ENCODE data around the gene ZSCAN5B. TPM values are rescaled to one million over a fixed set of nuclear protein-coding genes. Genes with fewer than 3 reads are reported as not detected.
A peak's percentile ranks its signal among the peaks of the same experiment; 100 is the strongest.

Gene ZSCAN5B
- total RNA-seq, 1 experiment from 2014 or later: not detected

- TF ChIP-seq AFF4 (CRISPR knock-in tag; IDR thresholded peaks at IDR 0.05; ENCODE audit: borderline replicate concordance) (no peak), ZNF396 (CRISPR knock-in tag; IDR thresholded peaks at IDR 0.05; ENCODE audit: borderline replicate concordance) (no peak)
Measured at GRCh38 chr19:56142897-56143434, 54.6 kb downstream of the ZSCAN5B start (continued).

- ChIA-PET POLR2A (interaction anchor here (0.6 to 1.1 kb wide), 2 partner anchors 21 to 33 kb away, joined by 4 to 5 read pairs; partner anchors contain the start of genes GALP and ZNF787), CTCF (interaction anchor here (0.5 to 2.9 kb wide), 6 partner anchors 10 to 167 kb away, joined by 3 to 19 read pairs (median 8); no protein-coding TSS in a partner anchor)
- no peak for ATAC-seq
Measured at GRCh38 chr19:56142087-56142787, 55.3 kb downstream of the ZSCAN5B start.

GRCh38 chr19:56141417-56141993 is 56.1 kb downstream of the ZSCAN5B start:
- no peak for TF ChIP-seq HMGA2 (CRISPR knock-in tag; IDR thresholded peaks at IDR 0.05)
- TF ChIP-seq AFF4 (CRISPR knock-in tag; IDR thresholded peaks at IDR 0.05; ENCODE audit: borderline replicate concordance): no peak
- no peak for TF ChIP-seq ZNF219 (CRISPR knock-in tag; IDR thresholded peaks at IDR 0.05; ENCODE audit: borderline replicate concordance)
- TF ChIP-seq ZNF138 (CRISPR knock-in tag; conservative IDR thresholded peaks at IDR 0.05): no peak
- TF ChIP-seq NR3C1 (CRISPR knock-in tag; conservative IDR thresholded peaks at IDR 0.05; ENCODE audit: low read depth): no peak
- TF ChIP-seq CREB1 (CRISPR knock-in tag; IDR thresholded peaks at IDR 0.05): no peak
- no peak for TF ChIP-seq ZNF425 (CRISPR knock-in tag; conservative IDR thresholded peaks at IDR 0.05)
- no peak for TF ChIP-seq ZNF281 (CRISPR knock-in tag; IDR thresholded peaks at IDR 0.05)
- DNase-seq (ENCODE audit: low spot score) (no peak), ATAC-seq (peak; percentile 0; the same call in 1 of the 2 replicates)
- Mint-ChIP-seq H3K27me3 (ENCODE audit: low read depth) (peaks cover 3% of the 10 kb centered on the region; the same call in 1 of the 2 replicates), H3K27ac (no peak overlapping the region), H3K4me3 (peak overlapping the region; percentile 79), H3K36me3 (no peaks in the 10 kb centered on the region), H3K4me1 (peaks cover 31% of the 10 kb centered on the region), H3K9me3 (no peaks in the 10 kb centered on the region)
- CTCF ChIA-PET: interaction anchor here (0.5 to 2.9 kb wide), 17 partner anchors 10 to 537 kb away, joined by 3 to 19 read pairs (median 5); no protein-coding TSS in a partner anchor
- POLR2A ChIA-PET: interaction anchor here (1.1 kb wide), 1 partner anchor 21 kb away, joined by 5 read pairs; the partner anchor contains the start of gene ZNF787

More at GRCh38 chr19:56142087-56142787, 55.3 kb downstream of the ZSCAN5B start:
- peaks cover 1% of the 10 kb centered on the region; the same call in 1 of the 2 replicates for H3K36me3 Mint-ChIP-seq
- peak overlapping the region; percentile 79 for H3K4me3 Mint-ChIP-seq
- H3K27ac Mint-ChIP-seq: no peak overlapping the region
- no peak for TF ChIP-seq ZNF138 (CRISPR knock-in tag; conservative IDR thresholded peaks at IDR 0.05)
- TF ChIP-seq GABPB1 (CRISPR knock-in tag; IDR thresholded peaks at IDR 0.05): peak; percentile 48; the same call in 1 of the 2 replicates
- H3K27me3 Mint-ChIP-seq (ENCODE audit: low read depth): peaks cover 3% of the 10 kb centered on the region; the same call in 1 of the 2 replicates
- DNase-seq (ENCODE audit: low spot score): no peak
- H3K9me3 Mint-ChIP-seq: no peaks in the 10 kb centered on the region
- peaks cover 24% of the 10 kb centered on the region for H3K4me1 Mint-ChIP-seq

All from WTC11 (cell line).